SKM-1 treated with dmso at 0.1 percent for 144 hours (cell line): ENCODE measurements around the gene DVL1.
"Not testable (repeated sequence)": the region's sequence is repeated elsewhere in the genome, so short reads cannot be mapped to it uniquely, and the experiment has no call there.

Experiments
- DNase-seq: peaks from one replicate; lab custom pipeline; 2025; ENCODE audit not compliant: unreplicated experiment; lab: John Stamatoyannopoulos, UW

The DVL1 gene

DNA sequence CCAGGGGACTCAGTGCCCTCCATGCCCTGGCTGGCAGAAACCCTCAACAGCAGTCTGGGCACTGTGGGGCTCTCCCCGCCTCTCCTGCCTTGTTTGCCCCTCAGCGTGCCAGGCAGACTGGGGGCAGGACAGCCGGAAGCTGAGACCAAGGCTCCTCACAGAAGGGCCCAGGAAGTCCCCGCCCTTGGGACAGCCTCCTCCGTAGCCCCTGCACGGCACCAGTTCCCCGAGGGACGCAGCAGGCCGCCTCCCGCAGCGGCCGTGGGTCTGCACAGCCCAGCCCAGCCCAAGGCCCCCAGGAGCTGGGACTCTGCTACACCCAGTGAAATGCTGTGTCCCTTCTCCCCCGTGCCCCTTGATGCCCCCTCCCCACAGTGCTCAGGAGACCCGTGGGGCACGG is 21.0 kb downstream of the DVL1 start:
- no peak for DNase-seq

DNA sequence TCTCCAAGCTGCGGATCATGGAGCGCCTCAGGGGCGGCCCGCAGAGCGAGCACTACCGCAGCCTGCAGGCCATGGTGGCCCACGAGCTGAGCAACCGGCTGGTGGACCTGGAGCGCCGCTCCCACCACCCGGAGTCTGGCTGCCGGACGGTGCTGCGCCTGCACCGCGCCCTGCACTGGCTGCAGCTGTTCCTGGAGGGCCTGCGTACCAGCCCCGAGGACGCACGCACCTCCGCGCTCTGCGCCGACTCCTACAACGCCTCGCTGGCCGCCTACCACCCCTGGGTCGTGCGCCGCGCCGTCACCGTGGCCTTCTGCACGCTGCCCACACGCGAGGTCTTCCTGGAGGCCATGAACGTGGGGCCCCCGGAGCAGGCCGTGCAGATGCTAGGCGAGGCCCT is 21.9 kb downstream of the DVL1 start:
- no peak for DNase-seq

DNA sequence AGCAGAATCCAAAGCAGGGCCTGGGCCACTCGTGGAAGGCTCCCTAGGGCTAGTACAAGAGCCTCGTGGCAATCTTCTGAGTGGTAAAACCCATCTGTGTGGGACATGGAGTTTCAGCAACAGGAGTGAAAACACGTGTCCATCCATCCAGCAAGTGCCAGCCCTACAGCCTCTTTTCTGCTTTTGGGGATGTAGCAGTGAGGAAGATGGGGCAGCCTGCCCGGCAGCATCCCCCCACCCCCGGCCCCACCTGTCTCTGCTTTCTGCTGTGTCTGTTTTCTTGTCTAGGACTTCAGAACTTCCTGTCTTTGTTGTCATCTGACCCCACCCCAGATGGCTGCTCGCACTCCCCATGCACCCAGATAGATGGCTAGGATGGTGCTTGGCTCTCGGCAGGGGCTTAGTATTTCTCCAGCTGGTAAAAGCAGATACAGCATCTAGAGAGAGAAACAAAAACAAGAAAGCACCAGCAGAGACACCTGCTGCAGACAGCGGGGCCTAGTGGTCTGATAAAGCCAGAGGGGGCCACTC is 23.1 kb downstream of the DVL1 start:
- no peak for DNase-seq

DNA sequence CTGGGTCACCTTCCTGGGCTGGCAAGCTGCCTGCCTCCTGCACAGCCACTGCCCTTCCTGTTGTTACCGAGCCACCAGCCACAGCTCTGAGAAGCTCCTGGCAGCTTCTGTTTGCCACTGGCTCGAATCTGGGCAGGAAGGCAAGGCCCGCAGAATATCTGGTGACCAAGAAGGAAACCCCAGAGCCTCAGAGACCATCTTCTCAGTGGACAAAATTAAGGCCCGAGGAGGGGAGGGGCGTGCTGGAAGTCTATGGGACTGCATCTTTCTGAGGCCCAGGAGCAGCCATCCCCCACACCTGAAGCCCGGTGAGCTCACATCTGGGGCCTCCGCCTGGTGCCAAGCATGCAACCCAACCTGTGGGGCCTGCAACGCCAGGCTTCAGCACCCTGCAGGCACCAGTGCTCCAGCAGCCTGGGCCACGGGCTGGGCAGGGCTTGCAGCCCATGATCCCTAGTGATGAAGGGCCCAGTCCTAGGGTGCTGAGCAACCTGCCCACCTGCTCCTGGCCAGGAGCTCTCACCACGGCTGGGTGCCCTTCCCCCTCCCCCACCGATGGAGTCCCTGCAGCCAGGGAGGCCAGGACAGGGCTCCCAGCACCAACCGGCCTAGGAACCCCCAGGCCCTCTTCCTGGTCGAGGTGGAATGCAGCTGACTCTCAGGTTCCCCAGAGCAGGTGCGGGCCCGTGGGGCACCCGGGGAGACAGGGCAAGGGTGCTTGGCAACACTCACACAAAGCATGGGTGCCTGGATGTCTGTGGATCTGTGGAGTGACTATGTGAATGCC is 23.7 kb downstream of the DVL1 start:
- no peak for DNase-seq

DNA sequence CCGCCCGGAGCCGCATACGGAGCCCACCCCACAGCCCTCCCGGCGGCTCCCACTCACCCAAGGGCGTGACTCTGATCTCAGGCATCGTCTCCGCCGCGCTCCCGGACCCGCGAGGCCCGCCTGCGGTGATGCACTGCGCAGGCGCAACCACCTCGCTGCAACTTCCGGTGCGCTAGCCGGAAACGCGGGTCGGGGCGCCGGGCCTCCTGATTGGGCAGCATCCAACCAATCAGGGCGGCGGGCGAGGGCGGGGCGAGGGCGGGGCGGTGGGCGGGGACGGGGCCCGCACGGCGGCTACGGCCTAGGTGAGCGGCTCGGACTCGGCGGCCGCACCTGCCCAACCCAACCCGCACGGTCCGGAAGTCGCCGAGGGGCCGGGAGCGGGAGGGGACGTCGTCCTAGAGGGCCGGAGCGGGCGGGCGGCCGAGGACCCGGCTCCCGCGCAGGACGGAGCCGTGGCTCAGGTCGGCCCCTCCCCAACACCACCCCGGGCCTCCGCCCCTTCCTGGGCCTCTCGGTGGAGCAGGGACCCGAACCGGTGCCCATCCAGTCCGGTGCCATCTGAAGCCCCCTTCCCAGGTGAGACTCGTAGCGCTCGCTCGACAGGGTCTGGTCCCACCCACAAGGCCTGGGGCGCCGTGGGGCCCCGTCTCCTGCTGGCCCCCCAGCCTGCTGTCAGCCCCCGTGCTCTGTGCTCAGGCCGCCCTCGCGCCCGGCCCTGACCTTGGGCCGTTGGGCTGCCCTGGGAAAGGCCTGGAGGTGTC is 24.5 kb downstream of the DVL1 start, which contains the start of the genes CPTP and INTS11:
Gene CPTP, plus strand, starts transcription at position 279 of the 764 bp plus-strand sequence. CDS start 2,109 bp downstream, outside the sequence.
Gene INTS11, minus strand, starts transcription at position 137 of the 764 bp plus-strand sequence. Its CDS starts 52 bp downstream, at position 85.
- DNase-seq, result peak; percentile 86

DNA sequence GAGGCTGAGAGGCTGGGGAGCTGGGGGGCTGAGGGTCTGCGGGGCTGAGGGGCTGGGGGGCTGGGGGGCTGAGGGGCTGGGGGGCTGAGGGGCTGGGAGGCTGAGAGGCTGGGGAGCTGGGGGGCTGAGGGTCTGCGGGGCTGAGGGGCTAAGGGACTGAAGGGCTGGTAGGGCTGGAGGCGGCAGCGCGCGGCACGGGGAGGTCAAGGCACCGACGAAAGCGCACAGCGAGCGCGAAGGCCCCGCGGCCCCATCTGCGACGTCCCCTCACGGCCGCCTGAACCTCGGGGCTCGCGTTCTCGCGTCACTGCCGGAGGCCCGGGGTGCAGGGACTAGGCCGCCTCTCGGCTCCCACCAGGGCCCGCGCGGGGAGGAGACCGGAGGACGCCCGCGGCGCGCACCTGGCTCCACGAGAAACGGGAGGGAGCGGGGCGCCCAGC is 25.1 kb downstream of the DVL1 start:
- no peak for DNase-seq

DNA sequence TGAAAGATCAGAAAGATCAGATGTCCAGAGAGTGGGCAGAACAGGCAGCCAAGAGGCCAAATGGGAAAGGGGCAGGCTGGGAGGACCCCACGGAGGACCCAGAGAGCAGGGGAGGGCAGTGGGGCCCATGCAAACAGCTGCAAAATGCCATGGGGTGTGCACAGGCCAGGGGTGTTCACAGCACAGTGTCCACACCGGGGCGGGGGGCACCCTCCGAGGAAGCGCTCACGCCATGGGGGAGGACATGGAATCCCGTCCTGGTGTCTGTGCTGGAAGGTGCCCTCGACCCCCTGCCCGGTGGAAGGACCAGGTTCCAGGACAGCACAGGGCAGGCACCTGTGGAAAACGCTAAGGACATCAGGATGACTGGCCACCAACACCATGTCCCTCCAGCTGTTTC is 26.3 kb downstream of the DVL1 start:
- DNase-seq, result no peak

DNA sequence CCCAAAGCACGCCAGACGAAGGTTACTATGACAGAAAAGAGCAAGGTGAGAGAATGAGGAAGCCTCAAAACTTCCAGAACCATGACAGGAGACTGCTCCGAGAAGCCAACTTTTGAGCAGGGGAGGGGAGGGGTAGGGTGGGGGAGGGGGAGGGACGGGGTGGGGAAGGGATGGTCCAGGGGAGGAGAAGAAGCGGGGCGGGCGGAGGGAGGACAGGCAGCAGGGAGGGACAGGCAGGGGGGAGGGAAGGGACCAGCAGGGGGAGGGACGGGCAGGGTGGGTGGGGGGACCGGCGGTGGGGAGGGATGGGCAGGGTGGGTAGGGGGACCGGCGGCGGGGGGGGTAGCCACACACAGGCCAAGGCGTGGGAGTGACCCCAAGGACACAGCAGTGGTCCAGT is 26.8 kb downstream of the DVL1 start:
- DNase-seq, result no peak

DNA sequence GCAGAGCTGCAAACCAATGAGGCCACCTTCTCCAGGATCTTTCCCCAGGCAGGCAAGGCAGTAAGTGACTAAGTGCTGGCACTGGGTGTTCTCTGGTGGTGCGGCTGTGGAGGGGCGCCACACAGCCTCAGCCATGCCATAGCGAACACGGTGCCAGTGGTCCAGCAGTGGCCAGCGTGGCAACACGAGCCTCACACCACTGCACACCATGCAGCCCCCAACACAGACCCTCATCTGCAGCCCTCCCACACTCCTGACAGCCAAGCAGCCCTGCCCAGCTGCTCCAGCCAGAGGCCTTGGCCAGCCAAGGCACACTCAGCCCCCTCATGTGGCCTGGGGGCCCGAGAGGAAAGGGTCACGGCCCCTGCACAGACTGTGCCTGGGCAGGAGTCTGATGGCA is 27.7 kb downstream of the DVL1 start:
- no peak for DNase-seq

DNA sequence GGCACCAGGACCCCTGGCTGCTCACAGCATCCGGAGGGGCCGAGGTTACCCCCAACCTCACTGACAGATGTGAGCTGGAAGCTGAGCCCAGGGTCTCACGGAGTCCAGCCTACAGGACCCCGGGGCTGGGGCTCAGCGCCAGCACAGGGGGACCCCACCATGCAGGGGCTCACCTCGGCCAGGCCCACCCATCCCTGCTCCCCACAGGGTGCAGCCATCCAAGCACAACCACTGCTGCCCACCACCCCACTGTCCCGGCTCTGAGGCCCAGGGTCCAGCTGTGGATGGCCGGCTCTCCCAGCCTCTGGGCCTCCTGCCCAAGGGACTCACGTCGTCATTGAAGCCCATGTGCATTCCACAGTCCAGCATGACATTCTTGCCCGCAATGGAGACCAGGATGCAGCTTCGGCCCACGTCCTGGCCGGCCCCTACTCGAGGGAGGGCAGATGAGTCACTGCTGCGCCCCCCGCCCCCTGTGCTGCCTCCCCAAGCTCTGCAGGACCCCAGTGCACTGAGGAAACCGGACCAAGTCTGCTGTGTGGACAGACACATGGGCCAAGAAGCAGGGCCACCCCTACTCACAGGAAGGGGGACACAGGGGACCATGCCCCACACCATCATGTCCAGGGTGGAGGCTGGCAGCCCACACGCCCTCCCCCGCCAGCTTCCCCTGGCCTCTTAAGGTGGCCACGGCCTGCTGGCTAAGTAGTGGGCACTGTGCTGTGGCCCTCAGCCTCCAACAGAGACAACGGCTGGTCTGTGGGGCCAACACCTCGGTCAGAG is 28.4 kb downstream of the DVL1 start:
- no peak for DNase-seq

DNA sequence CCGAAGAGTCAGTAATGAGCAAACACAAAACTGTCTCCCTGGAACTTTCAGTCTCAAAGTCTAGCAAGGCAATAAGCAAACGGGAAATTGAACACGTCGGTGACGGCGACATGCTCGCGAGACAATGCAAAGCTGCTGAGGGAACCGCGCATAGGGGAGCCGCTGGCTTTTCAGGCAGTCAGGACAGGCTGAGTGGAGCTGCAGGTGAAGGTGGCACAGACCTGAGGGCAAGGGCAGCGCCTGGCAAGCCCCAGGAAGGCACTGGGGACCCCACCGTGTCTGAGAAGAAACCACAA is 29.6 kb downstream of the DVL1 start:
- DNase-seq, result no peak

DNA sequence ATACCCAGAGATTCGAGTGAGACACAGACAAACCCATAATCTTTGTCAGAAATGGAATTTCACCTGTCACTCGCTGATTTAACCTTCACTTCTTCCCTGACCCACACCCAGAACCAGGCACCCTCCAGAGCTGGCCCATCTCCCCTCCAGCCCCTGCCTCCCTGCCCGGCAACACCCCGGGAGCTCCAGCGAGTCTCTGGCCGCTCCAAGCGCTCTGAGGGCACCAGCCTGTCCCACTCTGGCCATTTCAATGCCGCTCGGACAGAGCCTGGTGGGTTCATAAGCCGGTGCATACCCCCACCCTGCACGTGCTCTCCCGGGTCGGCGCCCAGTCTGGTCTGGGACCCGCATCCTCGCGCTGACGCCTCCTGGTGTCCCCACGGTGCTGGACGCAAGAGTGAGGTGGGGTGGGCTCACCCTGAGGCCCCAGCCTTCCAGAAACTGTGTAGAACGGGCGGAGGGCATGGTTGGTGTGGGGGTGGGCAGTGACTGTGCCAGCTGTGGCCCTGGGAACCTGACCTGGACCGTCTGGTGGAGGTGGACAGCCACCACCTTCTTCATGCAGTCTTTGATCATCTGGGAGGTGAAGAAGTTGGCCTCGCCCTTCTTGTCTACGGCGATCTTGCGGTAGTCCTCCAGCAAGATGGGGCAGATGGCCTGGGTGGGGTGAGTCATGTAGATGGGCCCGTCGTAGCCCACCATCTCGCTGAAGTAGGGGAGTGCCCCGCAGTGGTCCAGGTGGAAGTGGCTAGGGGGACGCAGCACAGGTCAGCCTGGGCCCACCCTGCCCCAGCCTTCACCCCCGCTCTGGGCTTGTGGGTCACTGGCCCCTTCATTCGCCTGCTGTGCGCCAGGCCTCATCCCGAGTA is 30.2 kb downstream of the DVL1 start:
- DNase-seq, result no peak

DNA sequence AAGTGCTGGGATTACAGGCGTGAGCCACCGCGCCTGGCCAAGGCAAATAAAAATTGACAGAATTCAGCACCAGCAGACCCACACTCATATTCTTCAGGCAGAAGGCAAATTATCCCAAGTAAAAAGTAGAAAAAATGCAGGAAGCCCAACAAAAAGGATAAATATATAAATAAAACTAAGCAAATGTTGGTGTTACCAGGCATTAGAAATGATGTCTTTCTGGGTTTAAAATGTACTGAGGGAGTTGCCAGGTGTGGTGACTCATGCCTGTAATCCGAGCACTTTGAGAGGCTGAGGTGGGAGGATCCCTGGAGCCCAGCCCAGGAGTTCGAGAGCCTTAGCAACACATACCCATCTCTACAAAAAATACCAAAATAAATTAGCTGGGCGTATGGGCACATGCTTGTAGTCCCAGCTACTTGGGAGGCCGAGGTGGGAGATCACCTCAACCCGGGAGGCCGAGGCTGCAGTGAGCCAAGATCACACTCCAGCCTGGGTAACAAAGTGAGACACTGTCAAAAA is 31.0 kb downstream of the DVL1 start:
- no peak for DNase-seq

DNA sequence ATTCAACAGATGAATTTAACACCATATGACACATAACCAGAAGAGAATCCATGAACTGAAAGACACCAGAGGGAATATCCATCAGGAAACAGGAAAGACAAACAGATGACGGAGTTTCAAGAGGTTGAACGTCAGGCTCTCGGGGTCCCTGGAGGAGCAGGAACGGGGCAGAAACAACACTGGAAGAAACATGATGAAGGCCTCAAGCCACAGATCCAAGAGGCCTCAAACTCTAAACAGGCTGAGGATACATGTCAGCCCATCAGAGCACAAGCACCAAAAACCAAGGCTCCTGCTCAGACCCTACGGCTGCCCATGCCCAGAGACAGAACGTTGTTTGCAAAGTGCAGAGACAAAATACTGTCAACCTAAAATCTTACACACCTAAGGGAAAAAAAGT is 31.8 kb downstream of the DVL1 start:
- no peak for DNase-seq

DNA sequence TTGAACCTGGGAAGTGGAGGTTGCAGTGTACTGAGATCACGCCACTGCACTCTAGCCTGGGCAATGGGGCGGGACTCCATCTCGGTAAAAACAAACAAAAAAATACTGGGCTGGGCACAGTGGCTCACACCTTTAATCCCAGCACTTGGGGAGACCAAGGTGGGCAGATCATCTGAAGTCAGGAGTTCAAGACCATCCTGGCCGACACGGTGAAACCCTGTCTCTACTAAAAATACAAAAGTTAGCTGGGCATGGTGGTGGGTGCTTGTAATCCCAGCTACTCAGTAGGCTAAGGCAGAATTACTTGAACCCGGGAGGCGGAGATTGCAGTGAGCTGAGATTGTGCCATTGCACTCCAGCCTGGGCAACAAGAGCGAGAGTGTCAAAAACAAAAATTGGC is 33.0 kb downstream of the DVL1 start:
- not testable (repeated sequence) for DNase-seq

DNA sequence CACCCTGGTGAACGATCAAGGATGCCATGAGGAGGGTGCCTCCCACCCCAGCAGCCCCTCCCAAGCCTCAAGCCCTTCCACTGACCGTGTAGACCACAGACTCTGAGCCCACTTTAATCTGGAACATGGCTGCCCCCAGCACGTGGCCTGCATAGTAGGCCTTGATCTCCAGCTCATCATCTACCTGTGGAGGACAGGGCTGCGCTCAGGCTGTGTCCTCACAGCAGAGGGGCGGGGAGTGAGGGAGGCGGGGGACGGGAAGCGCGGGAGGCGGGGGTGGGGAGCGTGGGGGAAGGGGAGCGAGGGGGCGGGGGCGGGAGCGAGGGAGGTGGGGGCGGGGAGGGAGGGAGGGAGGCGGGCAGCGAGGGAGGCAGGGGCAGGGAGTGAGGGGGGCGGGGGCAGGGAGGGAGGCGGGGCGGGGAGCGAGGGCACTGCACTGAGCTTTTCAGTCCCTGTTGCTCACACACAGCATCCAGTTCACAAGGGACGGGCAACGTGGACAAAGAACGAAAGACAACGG is 33.7 kb downstream of the DVL1 start:
- DNase-seq, result no peak

DNA sequence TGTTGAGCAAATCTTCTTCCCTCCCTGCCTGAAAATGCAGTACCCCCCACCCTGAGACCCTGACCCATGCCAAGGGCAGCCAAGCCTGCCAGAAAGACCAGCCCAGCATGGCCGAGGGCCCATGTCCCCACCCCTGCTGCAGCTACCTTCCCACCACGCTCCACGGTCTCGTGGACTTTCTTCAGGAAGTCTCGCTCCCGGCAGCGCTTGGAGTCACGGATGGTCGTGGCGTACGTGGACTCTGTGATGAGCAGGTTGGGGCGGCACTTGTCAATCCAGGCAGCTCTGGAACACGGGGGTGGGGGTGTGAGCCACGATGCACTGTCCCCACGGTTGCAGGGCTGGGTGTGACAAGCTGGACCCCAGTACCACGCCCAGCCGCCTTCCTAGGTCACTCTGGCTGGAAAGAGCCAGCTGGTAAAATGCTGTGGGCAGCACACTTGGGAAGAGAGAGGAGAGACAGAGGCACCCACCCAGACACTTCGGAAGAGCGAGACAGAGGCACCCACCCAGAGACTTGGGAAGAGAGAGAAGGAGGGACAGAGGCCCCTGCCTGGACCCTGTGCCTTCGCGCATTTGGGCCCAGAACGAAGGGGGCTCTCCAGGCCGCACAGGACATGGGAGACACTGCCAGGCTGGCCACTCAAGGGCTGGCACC is 34.4 kb downstream of the DVL1 start:
- DNase-seq, result no peak

DNA sequence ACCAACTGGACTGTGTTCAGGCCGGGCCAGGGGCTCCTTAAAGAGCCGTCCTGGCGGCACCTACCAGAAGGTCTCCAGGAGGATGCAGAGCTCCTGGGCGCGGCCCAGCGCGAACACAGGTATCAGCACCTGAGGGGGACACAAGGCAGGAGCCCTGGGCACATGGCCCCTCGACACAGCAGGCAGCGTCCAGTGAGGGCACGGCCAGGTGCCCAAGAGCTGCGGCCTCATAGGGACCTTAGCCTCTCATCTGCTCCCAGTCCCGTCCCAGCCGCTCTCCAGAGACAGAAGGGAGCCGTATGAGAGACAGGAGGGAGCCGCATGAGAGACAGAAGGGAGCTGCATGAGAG is 35.0 kb downstream of the DVL1 start:
- DNase-seq, result no peak

DNA sequence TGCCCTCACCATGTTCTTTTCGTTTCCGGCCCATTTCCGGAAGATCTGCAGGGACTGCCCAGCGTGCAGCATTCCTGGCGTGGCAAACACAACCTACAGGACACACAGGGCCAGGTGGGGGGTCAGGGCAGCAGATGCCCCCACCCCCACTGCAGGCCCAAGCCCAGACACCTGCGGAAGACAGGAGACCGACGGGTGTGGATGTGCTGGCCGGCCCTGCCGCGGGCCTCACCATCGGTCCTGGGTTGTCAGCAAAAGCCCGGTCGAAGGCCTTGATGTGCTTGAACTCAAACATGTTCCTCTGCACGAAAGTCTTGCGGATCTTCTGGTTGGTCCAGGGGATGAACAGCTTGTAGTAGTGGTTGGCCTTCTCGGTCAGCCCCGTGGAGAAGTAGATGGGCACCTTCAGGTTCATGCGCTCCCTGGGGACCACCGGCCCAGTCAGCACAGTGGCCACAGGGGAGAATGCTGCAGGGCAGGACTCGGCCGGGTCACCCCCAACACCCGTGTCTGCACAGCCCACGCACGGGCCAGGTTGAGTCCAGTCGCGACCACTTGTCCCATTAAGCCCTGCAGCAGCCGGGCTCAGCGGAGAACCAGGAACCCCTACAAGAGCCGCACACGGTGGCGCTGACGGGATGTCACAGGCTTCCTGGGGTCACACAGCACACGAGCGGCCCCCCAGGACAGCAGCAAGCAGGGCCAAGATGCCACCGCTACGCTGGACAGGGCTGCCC is 35.5 kb downstream of the DVL1 start:
- no peak for DNase-seq
